Measurements from ENCODE around the gene ATP8A2.

The ATP8A2 gene

GRCh38 chr13:25886438-25887214 lies 514.9 kb downstream of the ATP8A2 start:
- Histone ChIP-seq H3K4me3 (ENCODE audit: insufficient read depth in 1 of 2, low read depth in 1 of 2, low read length in 2 of 2) (no peak overlapping the region), H3K36me3 (ENCODE audit: control insufficient read depth in 1 of 2, insufficient read depth in 2 of 2, low read depth in 1 of 2, low read length in 2 of 2) (no peaks in the 10 kb centered on the region), H3K23ac (ENCODE audit: low read length in 2 of 2) (no peak overlapping the region), H3K27ac (ENCODE audit: low read length, poor library complexity, severe bottlenecking) (peak overlapping the region; percentile 81), H2BK5ac (ENCODE audit: low read depth, low read length, poor library complexity, severe bottlenecking) (peak overlapping the region; percentile 66), H2AK5ac (ENCODE audit: low read length, severe bottlenecking) (peak overlapping the region; percentile 95), H2BK12ac (ENCODE audit: low read length in 2 of 2) (peak overlapping the region; percentile 46 to 96), H4K91ac (ENCODE audit: low read length) (peak overlapping the region; percentile 79), H2BK120ac (ENCODE audit: low read depth, low read length) (no peak overlapping the region), H3K4ac (ENCODE audit: low read depth in 1 of 2, low read length in 2 of 2) (peak overlapping the region; percentile 62 to 70), H3K9me3 (ENCODE audit: control insufficient read depth, low read length) (no peaks in the 10 kb centered on the region), H3K27me3 (ENCODE audit: control insufficient read depth in 1 of 2, insufficient read depth in 1 of 2, low read length in 2 of 2) (peaks cover 0 to 56% of the 10 kb centered on the region in 2 experiments), H4K8ac (ENCODE audit: low read length) (peak overlapping the region; percentile 85), H3K14ac (ENCODE audit: low read length in 2 of 2) (peak overlapping the region in 1 of 2 experiments; percentile 30), H2AFZ (ENCODE audit: low read depth, low read length) (no peak overlapping the region), H3K4me2 (ENCODE audit: low read length, poor library complexity, severe bottlenecking) (no peak overlapping the region), H3K4me1 (ENCODE audit: control insufficient read depth, insufficient read depth, low read depth, low read length) (peaks cover 34% of the 10 kb centered on the region), H3K9ac (ENCODE audit: low read length) (no peak overlapping the region), H3K18ac (ENCODE audit: low read depth in 1 of 2, low read length in 2 of 2) (peak overlapping the region; percentile 73 to 84), H2BK15ac (ENCODE audit: low read depth, poor library complexity, severe bottlenecking) (peak overlapping the region; percentile 73), H3K79me1 (replicated peaks; ENCODE audit: low read length, poor library complexity, severe bottlenecking) (no peaks in the 10 kb centered on the region)
- peak; percentile 99 for DNase-seq
- WGBS = 65% methylated on average over 14 of the region's 14 CpGs

- H2BK5ac ChIP-seq (ENCODE audit: low read depth, low read length, poor library complexity, severe bottlenecking) = no peak overlapping the region
- H3K79me1 ChIP-seq (replicated peaks; ENCODE audit: low read length, poor library complexity, severe bottlenecking) = no peaks in the 10 kb centered on the region
- H2BK120ac ChIP-seq (ENCODE audit: low read depth, low read length) = no peak overlapping the region
- H3K27ac ChIP-seq (ENCODE audit: low read length, poor library complexity, severe bottlenecking) = no peak overlapping the region
- H2AFZ ChIP-seq (ENCODE audit: low read depth, low read length) = no peak overlapping the region
- H4K91ac ChIP-seq (ENCODE audit: low read length) = no peak overlapping the region
- no peak overlapping the region for H3K4me2 ChIP-seq (ENCODE audit: low read length, poor library complexity, severe bottlenecking)
- 92% methylated on average over 7 of the region's 8 CpGs for WGBS
- no peak overlapping the region for H2AK5ac ChIP-seq (ENCODE audit: low read length, severe bottlenecking)
- peaks cover 0 to 42% of the 10 kb centered on the region in 2 experiments for H3K27me3 ChIP-seq (ENCODE audit: control insufficient read depth in 1 of 2, insufficient read depth in 1 of 2, low read length in 2 of 2)
- no peak overlapping the region for H3K18ac ChIP-seq (ENCODE audit: low read depth in 1 of 2, low read length in 2 of 2)
- no peak overlapping the region for H3K4me3 ChIP-seq (ENCODE audit: insufficient read depth in 1 of 2, low read depth in 1 of 2, low read length in 2 of 2)
- no peak overlapping the region for H2BK12ac ChIP-seq (ENCODE audit: low read length in 2 of 2)
- H3K4ac ChIP-seq (ENCODE audit: low read depth in 1 of 2, low read length in 2 of 2) = no peak overlapping the region
- no peaks in the 10 kb centered on the region for H3K36me3 ChIP-seq (ENCODE audit: control insufficient read depth in 1 of 2, insufficient read depth in 2 of 2, low read depth in 1 of 2, low read length in 2 of 2)
- H3K9ac ChIP-seq (ENCODE audit: low read length) = no peak overlapping the region
- H3K4me1 ChIP-seq (ENCODE audit: control insufficient read depth, insufficient read depth, low read depth, low read length) = peaks cover 29% of the 10 kb centered on the region
- DNase-seq = no peak
- H2BK15ac ChIP-seq (ENCODE audit: low read depth, poor library complexity, severe bottlenecking) = no peak overlapping the region
- no peaks in the 10 kb centered on the region for H3K9me3 ChIP-seq (ENCODE audit: control insufficient read depth, low read length)
- H3K23ac ChIP-seq (ENCODE audit: low read length in 2 of 2) = no peak overlapping the region
- H3K14ac ChIP-seq (ENCODE audit: low read length in 2 of 2) = no peak overlapping the region
- H4K8ac ChIP-seq (ENCODE audit: low read length) = no peak overlapping the region
Measured at GRCh38 chr13:25887962-25888655, 516.3 kb downstream of the ATP8A2 start.

DNA sequence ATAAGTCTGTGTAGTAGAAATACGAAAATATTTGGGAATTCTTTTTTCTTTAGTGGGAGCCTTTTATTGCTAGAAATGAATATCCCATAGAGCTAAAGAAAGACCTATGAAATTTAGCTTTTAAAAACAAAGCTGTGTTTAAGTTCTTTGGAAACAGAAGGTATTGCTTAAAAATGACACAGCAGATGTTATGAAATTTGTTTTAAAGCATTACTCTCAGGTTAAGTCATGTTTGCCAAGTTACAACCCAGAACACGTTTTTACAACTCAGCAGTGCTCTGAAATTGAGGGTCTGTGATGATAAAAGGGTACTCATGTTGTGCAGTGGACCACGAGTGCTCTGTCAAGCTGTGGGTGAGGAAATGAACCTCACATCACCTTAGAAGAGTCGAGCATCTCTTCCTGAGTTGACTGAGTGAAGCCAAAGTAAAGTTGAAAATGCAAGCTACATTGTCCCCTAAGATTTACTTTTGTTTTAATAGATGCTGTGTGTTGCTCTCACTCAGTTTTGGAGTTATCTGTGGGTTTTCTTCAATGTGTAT lies 519.0 kb downstream of the ATP8A2 start:
- H2AK5ac ChIP-seq (ENCODE audit: low read length, severe bottlenecking) = no peak overlapping the region
- H3K9me3 ChIP-seq (ENCODE audit: control insufficient read depth, low read length) = no peaks in the 10 kb centered on the region
- no peak overlapping the region for H3K27ac ChIP-seq (ENCODE audit: low read length, poor library complexity, severe bottlenecking)
- no peak overlapping the region for H2BK5ac ChIP-seq (ENCODE audit: low read depth, low read length, poor library complexity, severe bottlenecking)
- WGBS = 60% methylated on average over 4 of the region's 4 CpGs
- no peak overlapping the region for H4K8ac ChIP-seq (ENCODE audit: low read length)
- H2BK120ac ChIP-seq (ENCODE audit: low read depth, low read length) = no peak overlapping the region
- peaks cover 9% of the 10 kb centered on the region for H3K4me1 ChIP-seq (ENCODE audit: control insufficient read depth, insufficient read depth, low read depth, low read length)
- H3K27me3 ChIP-seq (ENCODE audit: control insufficient read depth in 1 of 2, insufficient read depth in 1 of 2, low read length in 2 of 2) = peaks cover 0 to 19% of the 10 kb centered on the region in 2 experiments
- H3K79me1 ChIP-seq (replicated peaks; ENCODE audit: low read length, poor library complexity, severe bottlenecking) = no peaks in the 10 kb centered on the region
- H3K18ac ChIP-seq (ENCODE audit: low read depth in 1 of 2, low read length in 2 of 2) = no peak overlapping the region
- no peak overlapping the region for H3K23ac ChIP-seq (ENCODE audit: low read length in 2 of 2)
- no peak overlapping the region for H3K4me3 ChIP-seq (ENCODE audit: insufficient read depth in 1 of 2, low read depth in 1 of 2, low read length in 2 of 2)
- no peak overlapping the region for H3K9ac ChIP-seq (ENCODE audit: low read length)
- no peak overlapping the region for H4K91ac ChIP-seq (ENCODE audit: low read length)
- peak overlapping the region; percentile 23 for H2AFZ ChIP-seq (ENCODE audit: low read depth, low read length)
- no peak overlapping the region for H3K4ac ChIP-seq (ENCODE audit: low read depth in 1 of 2, low read length in 2 of 2)
- H3K4me2 ChIP-seq (ENCODE audit: low read length, poor library complexity, severe bottlenecking) = no peak overlapping the region
- no peak overlapping the region for H2BK15ac ChIP-seq (ENCODE audit: low read depth, poor library complexity, severe bottlenecking)
- no peak for DNase-seq
- peak overlapping the region in 1 of 2 experiments; percentile 72 for H2BK12ac ChIP-seq (ENCODE audit: low read length in 2 of 2)
- H3K36me3 ChIP-seq (ENCODE audit: control insufficient read depth in 1 of 2, insufficient read depth in 2 of 2, low read depth in 1 of 2, low read length in 2 of 2) = no peaks in the 10 kb centered on the region
- no peak overlapping the region for H3K14ac ChIP-seq (ENCODE audit: low read length in 2 of 2)

GRCh38 chr13:25898991-25899390 lies 527.2 kb downstream of the ATP8A2 start:
- Histone ChIP-seq H3K4me2 (ENCODE audit: low read length, poor library complexity, severe bottlenecking) (no peak overlapping the region), H2BK5ac (ENCODE audit: low read depth, low read length, poor library complexity, severe bottlenecking) (no peak overlapping the region), H3K23ac (ENCODE audit: low read length in 2 of 2) (no peak overlapping the region), H3K27me3 (ENCODE audit: control insufficient read depth in 1 of 2, insufficient read depth in 1 of 2, low read length in 2 of 2) (no peaks in the 10 kb centered on the region), H3K9ac (ENCODE audit: low read length) (no peak overlapping the region), H3K4ac (ENCODE audit: low read depth in 1 of 2, low read length in 2 of 2) (no peak overlapping the region), H4K91ac (ENCODE audit: low read length) (no peak overlapping the region), H2BK15ac (ENCODE audit: low read depth, poor library complexity, severe bottlenecking) (no peak overlapping the region), H3K27ac (ENCODE audit: low read length, poor library complexity, severe bottlenecking) (no peak overlapping the region), H3K36me3 (ENCODE audit: control insufficient read depth in 1 of 2, insufficient read depth in 2 of 2, low read depth in 1 of 2, low read length in 2 of 2) (no peaks in the 10 kb centered on the region), H2AFZ (ENCODE audit: low read depth, low read length) (no peak overlapping the region), H2BK120ac (ENCODE audit: low read depth, low read length) (no peak overlapping the region), H2BK12ac (ENCODE audit: low read length in 2 of 2) (no peak overlapping the region), H3K4me3 (ENCODE audit: insufficient read depth in 1 of 2, low read depth in 1 of 2, low read length in 2 of 2) (no peak overlapping the region), H3K9me3 (ENCODE audit: control insufficient read depth, low read length) (no peaks in the 10 kb centered on the region), H2AK5ac (ENCODE audit: low read length, severe bottlenecking) (no peak overlapping the region), H3K14ac (ENCODE audit: low read length in 2 of 2) (no peak overlapping the region), H4K8ac (ENCODE audit: low read length) (no peak overlapping the region), H3K79me1 (replicated peaks; ENCODE audit: low read length, poor library complexity, severe bottlenecking) (no peaks in the 10 kb centered on the region), H3K18ac (ENCODE audit: low read depth in 1 of 2, low read length in 2 of 2) (peak overlapping the region in 1 of 2 experiments; percentile 55), H3K4me1 (ENCODE audit: control insufficient read depth, insufficient read depth, low read depth, low read length) (peaks cover 7% of the 10 kb centered on the region)
- over 99% methylated on average over 7 of the region's 7 CpGs for WGBS
- no peak for DNase-seq
